Activated B cell treated with CpG ODN at 0.5 μM for 24 hours (primary cell): Measurements from ENCODE around the gene SOX5. TPM values are rescaled to one million over a fixed set of nuclear protein-coding genes. Genes with fewer than 3 reads are reported as not detected.

Experiments
- ATAC-seq: fragments of 200-7000 bp; cut with Tn5 transposase; one replicate; pipeline ENCODE4 v1.10.0; 2021; ENCODE audit warnings: low read depth, mild to moderate bottlenecking, moderate library complexity
- CTCF ChIA-PET: fragments of 350-600 bp; sonication (Branson Sonifier 250); formaldehyde crosslinking; loops from one replicate; lab custom pipeline; 2021; ENCODE audit warnings: antibody characterized with exemption; lab: Charles Lee
- POLR2A ChIA-PET: fragments of 350-600 bp; sonication (Branson Sonifier 250); formaldehyde crosslinking; loops from one replicate; lab custom pipeline; 2021; ENCODE audit warnings: antibody characterized with exemption; lab: Charles Lee
- DNase-seq: peaks from one replicate; pipeline ENCODE4 v3.0.0; 2022
- H3K27ac Mint-ChIP-seq: one replicate; pipeline ENCODE4 v1.8.0; 2020; ENCODE audit warnings: mixed read lengths
- H3K27me3 Mint-ChIP-seq: one replicate; pipeline ENCODE4 v1.8.0; 2021; ENCODE audit warnings: mixed read lengths
- H3K36me3 Mint-ChIP-seq: one replicate; pipeline ENCODE4 v1.8.0; 2021; ENCODE audit warnings: low read depth, mixed read lengths
- H3K4me1 Mint-ChIP-seq: one replicate; pipeline ENCODE4 v1.8.0; 2021; ENCODE audit warnings: mixed read lengths
- H3K4me3 Mint-ChIP-seq: one replicate; pipeline ENCODE4 v1.8.0; 2020; ENCODE audit warnings: mild to moderate bottlenecking, mixed read lengths
- H3K9me3 Mint-ChIP-seq: one replicate; pipeline ENCODE4 v1.8.0; 2020; ENCODE audit warnings: mixed read lengths
- CTCF ChIP-seq: fragments of 200-600 bp; IDR thresholded peaks from one replicate; pipeline ENCODE4 v1.8.0; 2022; ENCODE audit warnings: antibody characterized with exemption, mild to moderate bottlenecking
- intact Hi-C: fragments of 100-400 bp; cut with micrococcal nuclease; formaldehyde crosslinking; loops from one replicate; pipeline ENCODE4 v1.15.1; 2024
- total RNA-seq: library from RNA; stranded (reverse); gene quantifications from 2 replicates; pipeline ENCODE4 v1.2.3, GENCODE V29; 2022

Gene SOX5
- total RNA-seq, 1 donor from 2014 or later: 85.5 TPM

GRCh38 chr12:23542187-23542586, 407.3 kb downstream of the SOX5 start:
- no peaks in the 10 kb centered on the region for H3K27me3 Mint-ChIP-seq
- no peaks in the 10 kb centered on the region for H3K4me1 Mint-ChIP-seq
- no peak overlapping the region for H3K27ac Mint-ChIP-seq
- peaks cover 2% of the 10 kb centered on the region for H3K9me3 Mint-ChIP-seq
- peaks cover 12% of the 10 kb centered on the region for H3K36me3 Mint-ChIP-seq
- intact Hi-C loops: no loop called here
- ATAC-seq (no peak), DNase-seq (no peak)
- no peak overlapping the region for H3K4me3 Mint-ChIP-seq
- ChIA-PET POLR2A (no interaction called here), CTCF (no interaction called here)
- no peak for TF ChIP-seq CTCF

GRCh38 chr12:23540572-23540971, 408.9 kb downstream of the SOX5 start:
- Mint-ChIP-seq H3K9me3 (peaks cover 2% of the 10 kb centered on the region), H3K4me1 (peaks cover 10% of the 10 kb centered on the region), H3K27me3 (no peaks in the 10 kb centered on the region), H3K27ac (no peak overlapping the region), H3K36me3 (peaks cover 10% of the 10 kb centered on the region), H3K4me3 (no peak overlapping the region)
- ATAC-seq (no peak), DNase-seq (no peak)
- CTCF ChIA-PET: no interaction called here
- TF ChIP-seq CTCF: no peak
- POLR2A ChIA-PET: no interaction called here
- intact Hi-C loops: no loop called here

GRCh38 chr12:23536293-23536692, 413.2 kb downstream of the SOX5 start:
- ATAC-seq (peak; percentile 94), DNase-seq (peak; percentile 17)
- H3K9me3 Mint-ChIP-seq: peaks cover 2% of the 10 kb centered on the region
- peak overlapping the region; percentile 74 for H3K27ac Mint-ChIP-seq
- H3K4me3 Mint-ChIP-seq: peak overlapping the region; percentile 2
- peaks cover 12% of the 10 kb centered on the region for H3K36me3 Mint-ChIP-seq
- POLR2A ChIA-PET: interaction anchor here (1.1 kb wide), 1 partner anchor 12 kb away, joined by 3 read pairs; no protein-coding TSS in a partner anchor
- peaks cover 12% of the 10 kb centered on the region for H3K4me1 Mint-ChIP-seq
- CTCF ChIA-PET: no interaction called here
- intact Hi-C loops: no loop called here
- H3K27me3 Mint-ChIP-seq: no peaks in the 10 kb centered on the region
- no peak for TF ChIP-seq CTCF

GRCh38 chr12:23535441-23535840, 414.0 kb downstream of the SOX5 start:
- peaks cover 2% of the 10 kb centered on the region for H3K9me3 Mint-ChIP-seq
- no peak for TF ChIP-seq CTCF
- no peak overlapping the region for H3K27ac Mint-ChIP-seq
- CTCF ChIA-PET: no interaction called here
- no peak for DNase-seq
- ATAC-seq: no peak
- no peak overlapping the region for H3K4me3 Mint-ChIP-seq
- POLR2A ChIA-PET: interaction anchor here (1.1 kb wide), 1 partner anchor 11 kb away, joined by 3 read pairs; no protein-coding TSS in a partner anchor
- intact Hi-C loops: no loop called here
- peaks cover 10% of the 10 kb centered on the region for H3K36me3 Mint-ChIP-seq
- no peaks in the 10 kb centered on the region for H3K27me3 Mint-ChIP-seq
- peaks cover 12% of the 10 kb centered on the region for H3K4me1 Mint-ChIP-seq

- CTCF ChIA-PET: no interaction called here
- POLR2A ChIA-PET: no interaction called here
- Mint-ChIP-seq H3K9me3 (peaks cover 2% of the 10 kb centered on the region), H3K4me3 (no peak overlapping the region), H3K27ac (no peak overlapping the region), H3K36me3 (peaks cover 7% of the 10 kb centered on the region), H3K27me3 (no peaks in the 10 kb centered on the region), H3K4me1 (peaks cover 12% of the 10 kb centered on the region)
- ATAC-seq (no peak), DNase-seq (no peak)
- intact Hi-C loops: no loop called here
- no peak for TF ChIP-seq CTCF
These were observed 415.3 kb downstream of the SOX5 start for GRCh38 chr12:23534196-23534595.
